Activated naive CD4-positive, alpha-beta T cell treated with anti-CD3 and anti-CD28 coated beads, Interleukin-2, amount 50 U/mL, for 24 hours (primary cell): ENCODE data around the gene IRX3.
A peak's percentile ranks its signal among the peaks of the same experiment; 100 is the strongest.

Experiments used
- H3K27ac Mint-ChIP-seq: one replicate; pipeline ENCODE4 v1.8.0; 2021; ENCODE audit warnings: mild to moderate bottlenecking, mixed read lengths
- H3K27me3 Mint-ChIP-seq: one replicate; pipeline ENCODE4 v1.8.0; 2021; ENCODE audit warnings: mixed read lengths
- H3K36me3 Mint-ChIP-seq: one replicate; pipeline ENCODE4 v1.8.0; 2021; ENCODE audit warnings: mixed read lengths
- H3K4me1 Mint-ChIP-seq: one replicate; pipeline ENCODE4 v1.8.0; 2021; ENCODE audit warnings: mixed read lengths
- H3K4me3 Mint-ChIP-seq: one replicate; pipeline ENCODE4 v1.8.0; 2021; ENCODE audit warnings: mild to moderate bottlenecking, mixed read lengths
- H3K9me3 Mint-ChIP-seq: one replicate; pipeline ENCODE4 v1.8.0; 2021; ENCODE audit warnings: mixed read lengths

IRX3 gene

DNA sequence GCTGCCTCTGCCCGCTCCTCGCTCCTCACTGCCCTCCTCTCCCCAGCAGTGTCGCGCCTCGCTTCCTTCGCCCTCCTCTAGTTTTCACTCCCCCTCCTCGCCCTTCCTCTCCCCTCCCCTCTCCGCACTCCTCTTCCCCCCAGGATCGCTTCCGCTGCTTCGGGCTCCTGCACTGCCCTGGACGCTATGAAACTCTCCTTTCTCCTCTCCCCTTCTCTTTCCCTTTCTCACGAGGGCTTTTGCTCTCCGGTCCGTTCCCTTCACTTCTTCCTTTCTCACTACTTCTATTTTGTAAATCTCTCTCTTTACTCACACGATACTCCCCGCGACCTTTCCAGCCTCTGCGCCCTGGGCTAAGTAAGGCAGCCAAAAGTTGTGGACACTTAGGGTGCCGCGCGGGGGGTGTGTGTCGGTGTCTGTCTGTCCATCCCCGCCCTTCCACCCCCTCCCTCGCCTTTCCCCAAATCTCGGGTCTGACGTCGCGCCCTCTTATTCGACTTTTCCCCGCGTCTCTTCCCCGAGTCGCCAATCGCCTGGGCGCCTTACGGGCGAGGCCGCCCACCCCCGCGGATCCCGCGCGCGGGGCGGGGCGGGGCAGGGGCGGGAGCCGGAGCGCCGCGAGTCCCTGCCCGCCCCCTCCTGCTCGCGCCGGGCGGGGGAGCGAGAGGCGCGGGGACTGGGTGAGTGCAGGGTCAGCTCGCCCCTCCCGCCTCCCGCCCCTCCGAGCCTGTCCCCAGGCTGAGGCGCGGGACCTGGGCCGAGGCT lies at the start of gene IRX3:
IRX3 (minus strand) TSS at position 422 of the 765 bp plus-strand sequence. CDS start 737 bp downstream, outside the sequence.
- H3K4me1 Mint-ChIP-seq = peaks cover 34% of the 10 kb centered on the region
- H3K36me3 Mint-ChIP-seq = no peaks in the 10 kb centered on the region
- peak within 1 kb of the TSS; percentile 24 for H3K4me3 Mint-ChIP-seq
- peaks cover 39% of the 10 kb centered on the region for H3K27me3 Mint-ChIP-seq
- H3K9me3 Mint-ChIP-seq = no peaks in the 10 kb centered on the region
- H3K27ac Mint-ChIP-seq = no peak within 1 kb of the TSS

DNA sequence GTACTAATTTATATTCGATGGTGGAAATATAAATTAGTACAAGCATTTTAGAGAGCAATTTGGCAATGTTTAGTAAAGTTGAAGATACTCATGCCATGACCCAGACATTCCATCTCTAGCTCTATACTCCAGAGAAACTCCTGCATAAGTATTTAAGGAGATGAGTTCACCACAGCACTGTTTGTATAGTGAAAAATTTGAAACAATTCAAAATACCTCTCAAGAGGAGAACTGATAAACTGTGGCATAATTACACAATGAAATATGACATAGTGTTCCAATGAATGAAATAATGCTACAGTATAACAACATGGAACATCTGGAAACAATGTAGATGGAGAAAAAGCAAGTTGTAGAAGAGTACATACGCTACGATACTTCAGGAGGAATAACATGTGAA lies 48.6 kb upstream of the IRX3 start:
- Mint-ChIP-seq H3K27me3 (peaks cover 9% of the 10 kb centered on the region), H3K9me3 (no peaks in the 10 kb centered on the region), H3K4me1 (no peaks in the 10 kb centered on the region)

DNA sequence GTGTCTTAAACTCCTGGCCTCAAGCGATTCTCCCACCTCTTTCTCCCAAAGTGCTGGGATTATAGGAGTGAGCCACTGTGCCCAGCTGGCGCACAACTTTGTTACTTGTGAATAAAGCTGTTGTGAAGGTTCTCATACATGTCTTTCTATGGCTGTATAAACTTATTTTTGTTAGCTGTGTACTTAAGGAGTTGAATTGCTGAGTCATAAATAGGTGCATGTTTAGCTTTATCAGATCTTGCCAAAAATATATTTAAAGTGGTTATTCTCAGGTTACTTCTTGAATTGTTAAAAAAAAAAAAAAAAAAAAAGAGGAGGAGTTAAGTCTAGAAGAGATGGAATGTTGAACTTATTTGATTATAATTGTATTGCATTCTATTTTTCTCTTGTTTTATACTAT lies 47.6 kb upstream of the IRX3 start:
- no peak overlapping the region for H3K27ac Mint-ChIP-seq
- H3K4me3 Mint-ChIP-seq = no peak overlapping the region
- H3K36me3 Mint-ChIP-seq = no peaks in the 10 kb centered on the region
- H3K9me3 Mint-ChIP-seq = no peaks in the 10 kb centered on the region
- peaks cover 9% of the 10 kb centered on the region for H3K27me3 Mint-ChIP-seq
- no peaks in the 10 kb centered on the region for H3K4me1 Mint-ChIP-seq

More for the DNA sequence above, 48.6 kb upstream of the IRX3 start:
- no peak overlapping the region for H3K4me3 Mint-ChIP-seq
- H3K36me3 Mint-ChIP-seq = no peaks in the 10 kb centered on the region
- no peak overlapping the region for H3K27ac Mint-ChIP-seq

DNA sequence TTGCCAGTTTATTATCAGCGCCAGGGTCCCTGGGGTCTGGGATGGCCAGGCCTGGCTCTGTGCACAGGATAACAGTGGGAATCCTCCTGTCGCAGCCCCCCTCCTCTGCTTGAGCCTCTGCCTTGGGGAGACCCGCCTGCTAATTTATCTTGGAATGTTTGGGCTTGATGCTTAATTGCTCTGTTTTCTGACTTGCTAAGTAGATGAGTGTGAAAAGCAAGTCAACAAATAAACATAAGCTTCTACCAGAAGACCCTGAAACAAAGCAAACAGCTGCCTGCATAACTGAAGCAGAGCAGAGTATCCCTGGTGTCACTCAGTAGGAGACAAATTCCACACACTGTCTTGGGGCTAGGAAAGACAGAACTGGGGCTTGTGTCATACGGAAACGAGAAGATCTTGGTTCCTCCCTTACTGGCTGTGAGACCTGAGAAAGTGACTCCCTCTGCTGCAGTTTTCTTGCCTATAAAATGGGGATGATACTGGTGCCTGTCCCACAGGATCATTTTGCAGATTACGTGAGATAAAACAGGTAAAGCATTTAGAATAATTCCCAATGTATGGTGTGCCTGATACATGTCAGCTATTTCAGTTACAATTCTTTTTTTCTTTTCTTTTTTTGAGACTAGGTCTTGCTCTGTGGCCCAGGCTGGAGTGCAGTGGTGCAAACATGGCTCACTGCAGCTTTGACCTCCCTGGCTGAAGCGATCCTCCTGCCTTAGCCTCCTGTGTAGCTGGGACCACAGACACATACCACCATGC lies 44.8 kb upstream of the IRX3 start:
- Mint-ChIP-seq H3K27ac (no peak overlapping the region), H3K4me3 (no peak overlapping the region), H3K4me1 (no peaks in the 10 kb centered on the region), H3K9me3 (no peaks in the 10 kb centered on the region), H3K36me3 (no peaks in the 10 kb centered on the region), H3K27me3 (peaks cover 9% of the 10 kb centered on the region)

DNA sequence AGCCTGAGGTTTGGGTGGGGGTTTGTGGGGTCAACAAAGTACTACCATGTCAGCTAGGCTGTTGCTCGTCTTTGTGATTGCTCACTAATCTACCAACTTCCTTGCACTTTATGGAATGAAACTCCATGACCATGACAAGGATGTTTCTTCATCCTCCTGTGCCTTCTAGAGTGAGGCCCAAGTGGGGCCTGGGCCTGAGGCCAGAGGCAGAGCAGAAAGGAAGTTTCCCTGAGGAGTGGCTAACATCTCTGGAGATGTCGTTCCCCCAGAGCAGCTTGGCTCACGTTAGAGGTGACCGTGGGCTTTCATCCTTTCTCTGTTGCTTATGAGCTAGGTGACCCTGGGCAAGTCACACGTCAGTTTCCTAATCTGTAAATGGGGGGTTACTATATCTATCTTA lies 41.0 kb upstream of the IRX3 start:
- H3K4me3 Mint-ChIP-seq = no peak overlapping the region
- no peak overlapping the region for H3K27ac Mint-ChIP-seq
- peaks cover 3% of the 10 kb centered on the region for H3K27me3 Mint-ChIP-seq
- no peaks in the 10 kb centered on the region for H3K36me3 Mint-ChIP-seq
- no peaks in the 10 kb centered on the region for H3K4me1 Mint-ChIP-seq
- no peaks in the 10 kb centered on the region for H3K9me3 Mint-ChIP-seq

GRCh38 chr16:54326266-54326662 lies 39.7 kb upstream of the IRX3 start:
- H3K36me3 Mint-ChIP-seq = no peaks in the 10 kb centered on the region
- H3K4me1 Mint-ChIP-seq = no peaks in the 10 kb centered on the region
- H3K9me3 Mint-ChIP-seq = no peaks in the 10 kb centered on the region
- peaks cover 2% of the 10 kb centered on the region for H3K27me3 Mint-ChIP-seq
- H3K4me3 Mint-ChIP-seq = no peak overlapping the region
- H3K27ac Mint-ChIP-seq = no peak overlapping the region

GRCh38 chr16:54325616-54326265 lies 39.2 kb upstream of the IRX3 start:
- no peaks in the 10 kb centered on the region for H3K27me3 Mint-ChIP-seq
- no peak overlapping the region for H3K4me3 Mint-ChIP-seq
- no peaks in the 10 kb centered on the region for H3K9me3 Mint-ChIP-seq
- no peaks in the 10 kb centered on the region for H3K36me3 Mint-ChIP-seq
- H3K4me1 Mint-ChIP-seq = no peaks in the 10 kb centered on the region
- no peak overlapping the region for H3K27ac Mint-ChIP-seq

- Mint-ChIP-seq H3K36me3 (no peaks in the 10 kb centered on the region), H3K9me3 (no peaks in the 10 kb centered on the region), H3K4me1 (no peaks in the 10 kb centered on the region), H3K27ac (no peak overlapping the region), H3K27me3 (no peaks in the 10 kb centered on the region), H3K4me3 (no peak overlapping the region)
These were observed 38.1 kb upstream of the IRX3 start for GRCh38 chr16:54324716-54325115.

DNA sequence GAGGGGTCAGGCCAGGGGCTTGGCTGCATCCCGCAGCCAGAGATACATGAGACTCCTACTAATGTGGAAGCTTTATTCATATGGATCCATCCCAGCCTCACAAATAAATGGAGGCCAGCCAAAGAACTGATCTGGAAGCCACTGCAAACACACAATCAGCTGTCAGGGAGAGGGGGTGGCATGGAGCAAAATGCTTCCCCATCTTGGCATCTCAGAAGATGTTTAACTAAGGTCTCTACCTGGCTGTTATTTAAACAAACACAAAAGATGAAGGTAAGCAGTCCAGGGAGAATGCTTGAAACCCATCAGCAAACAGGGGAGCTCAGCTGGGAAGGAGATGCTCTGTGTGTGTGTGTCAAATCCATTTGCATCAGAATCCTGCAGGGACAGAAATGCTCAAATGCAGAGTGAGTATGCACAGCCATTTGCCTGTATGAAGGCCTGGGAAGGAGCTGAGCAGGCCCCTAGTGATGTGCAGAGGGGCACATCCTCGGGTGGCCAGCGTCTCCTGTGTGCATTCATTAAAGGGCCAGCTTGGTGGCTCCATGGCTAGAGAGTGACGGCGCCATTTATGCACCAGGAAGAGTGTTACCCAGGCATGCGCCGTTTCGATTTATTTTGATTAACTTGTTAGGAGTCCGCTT lies 34.2 kb upstream of the IRX3 start:
- H3K4me3 Mint-ChIP-seq = no peak overlapping the region
- H3K4me1 Mint-ChIP-seq = no peaks in the 10 kb centered on the region
- H3K27ac Mint-ChIP-seq = no peak overlapping the region
- no peaks in the 10 kb centered on the region for H3K27me3 Mint-ChIP-seq
- no peaks in the 10 kb centered on the region for H3K9me3 Mint-ChIP-seq
- H3K36me3 Mint-ChIP-seq = no peaks in the 10 kb centered on the region

- no peaks in the 10 kb centered on the region for H3K27me3 Mint-ChIP-seq
- H3K4me1 Mint-ChIP-seq = no peaks in the 10 kb centered on the region
- H3K4me3 Mint-ChIP-seq = no peak overlapping the region
- H3K27ac Mint-ChIP-seq = no peak overlapping the region
- H3K36me3 Mint-ChIP-seq = no peaks in the 10 kb centered on the region
- no peaks in the 10 kb centered on the region for H3K9me3 Mint-ChIP-seq
These were observed 32.4 kb upstream of the IRX3 start for GRCh38 chr16:54318941-54319340.

DNA sequence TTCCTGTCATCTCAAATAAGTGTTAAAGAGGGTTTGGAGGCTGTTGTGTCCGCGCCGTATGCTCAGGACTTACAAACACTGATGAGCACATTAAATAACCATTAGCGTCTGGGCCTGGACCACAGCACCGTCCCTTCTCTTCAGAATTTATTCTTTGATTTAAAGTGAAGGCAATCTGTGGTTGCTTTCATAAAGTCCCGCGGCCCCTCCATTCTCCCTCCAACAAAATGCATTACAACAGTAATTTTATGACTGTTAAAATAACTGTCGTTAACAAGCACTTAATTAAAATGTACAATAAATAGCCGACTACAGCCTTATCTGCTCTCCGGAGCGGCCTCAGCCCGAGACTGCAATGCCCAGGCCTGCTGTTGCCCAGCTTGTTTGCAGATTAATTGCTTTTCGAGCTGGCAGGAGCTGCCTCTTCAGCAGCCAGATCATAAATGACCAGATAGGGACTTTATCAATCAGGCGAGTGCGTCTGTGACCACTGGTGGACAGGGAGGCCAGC lies 30.6 kb upstream of the IRX3 start:
- Mint-ChIP-seq H3K4me1 (no peaks in the 10 kb centered on the region), H3K4me3 (no peak overlapping the region), H3K27me3 (no peaks in the 10 kb centered on the region), H3K36me3 (no peaks in the 10 kb centered on the region), H3K27ac (no peak overlapping the region), H3K9me3 (no peaks in the 10 kb centered on the region)

DNA sequence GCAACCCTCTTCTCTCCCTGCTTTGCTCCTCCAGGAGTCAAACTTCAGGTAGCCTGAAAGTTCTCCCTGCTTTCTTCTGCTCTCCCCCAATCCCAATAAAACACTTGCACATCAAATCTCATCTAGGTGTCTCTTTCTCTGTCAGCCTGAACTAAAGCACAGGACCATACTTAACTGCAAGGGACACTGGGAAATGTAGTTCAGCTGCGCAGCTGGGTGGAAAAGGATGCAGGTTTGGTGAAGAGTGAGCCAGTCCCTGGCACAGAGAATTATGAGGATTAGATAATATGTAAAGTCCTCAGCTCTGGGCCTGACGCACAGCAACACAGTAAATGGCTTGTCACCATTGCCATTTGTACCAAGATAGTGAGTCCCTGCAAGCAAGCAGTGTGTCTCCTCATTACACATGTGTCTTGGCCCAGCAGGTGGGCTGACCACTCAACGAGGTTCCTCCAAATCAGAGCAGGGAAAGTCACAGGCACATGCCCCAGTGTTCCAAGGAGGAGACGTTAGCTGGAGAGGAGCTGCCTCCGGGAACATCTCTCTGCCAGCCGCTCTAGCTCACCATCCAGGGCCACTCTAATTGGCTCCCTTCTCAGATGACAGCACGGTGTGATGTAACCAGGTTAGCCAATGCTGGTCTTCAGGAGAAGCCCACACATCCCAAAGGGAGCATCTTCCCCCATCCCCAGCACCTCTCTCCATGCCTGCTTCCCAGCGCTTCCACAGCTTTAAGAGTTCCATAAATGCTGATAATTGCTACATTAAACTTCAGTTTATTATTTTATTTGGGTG lies 29.7 kb upstream of the IRX3 start:
- no peak overlapping the region for H3K4me3 Mint-ChIP-seq
- no peaks in the 10 kb centered on the region for H3K36me3 Mint-ChIP-seq

GRCh38 chr16:54313789-54314188 lies 27.2 kb upstream of the IRX3 start:
- no peaks in the 10 kb centered on the region for H3K27me3 Mint-ChIP-seq
- no peaks in the 10 kb centered on the region for H3K9me3 Mint-ChIP-seq
- no peaks in the 10 kb centered on the region for H3K36me3 Mint-ChIP-seq
- H3K4me3 Mint-ChIP-seq = no peak overlapping the region
- H3K4me1 Mint-ChIP-seq = no peaks in the 10 kb centered on the region
- no peak overlapping the region for H3K27ac Mint-ChIP-seq

More for the DNA sequence above, 29.7 kb upstream of the IRX3 start:
- Mint-ChIP-seq H3K27ac (no peak overlapping the region), H3K27me3 (no peaks in the 10 kb centered on the region), H3K9me3 (no peaks in the 10 kb centered on the region), H3K4me1 (no peaks in the 10 kb centered on the region)

GRCh38 chr16:54312502-54312991 lies 26.0 kb upstream of the IRX3 start:
- no peak overlapping the region for H3K4me3 Mint-ChIP-seq
- H3K27me3 Mint-ChIP-seq = peaks cover 2% of the 10 kb centered on the region
- H3K36me3 Mint-ChIP-seq = no peaks in the 10 kb centered on the region
- H3K27ac Mint-ChIP-seq = no peak overlapping the region
- H3K9me3 Mint-ChIP-seq = no peaks in the 10 kb centered on the region
- H3K4me1 Mint-ChIP-seq = no peaks in the 10 kb centered on the region

GRCh38 chr16:54309341-54309740 lies 22.8 kb upstream of the IRX3 start:
- no peak overlapping the region for H3K4me3 Mint-ChIP-seq
- no peak overlapping the region for H3K27ac Mint-ChIP-seq
- no peaks in the 10 kb centered on the region for H3K9me3 Mint-ChIP-seq
- H3K4me1 Mint-ChIP-seq = no peaks in the 10 kb centered on the region
- H3K36me3 Mint-ChIP-seq = no peaks in the 10 kb centered on the region
- peaks cover 2% of the 10 kb centered on the region for H3K27me3 Mint-ChIP-seq
